Activated CD4-positive, alpha-beta memory T cell treated with anti-CD3 and anti-CD28 coated beads, Interleukin-2, amount 10 ng/mL, durations not matched to agents 7 days and 5 days (primary cell): ENCODE measurements around the gene RANBP9. TPM values are rescaled to one million over a fixed set of nuclear protein-coding genes. Genes with fewer than 3 reads are reported as not detected.

ENCODE experiments used
- CTCF ChIA-PET: fragments of 350-600 bp; sonication (Branson Sonifier 250); formaldehyde crosslinking; loops from one replicate; lab custom pipeline; 2021; ENCODE audit warnings: antibody characterized with exemption, inconsistent platforms; lab: Charles Lee
- POLR2A ChIA-PET: fragments of 350-600 bp; sonication (Branson Sonifier 250); formaldehyde crosslinking; loops from one replicate; lab custom pipeline; 2021; ENCODE audit warnings: antibody characterized with exemption; lab: Charles Lee
- DNase-seq: peaks from one replicate; pipeline ENCODE4 v3.0.0-alpha.2; 2020
- H3K27ac Mint-ChIP-seq: one replicate; pipeline ENCODE4 v1.8.0; 2021; ENCODE audit warnings: mild to moderate bottlenecking, mixed read lengths
- H3K27me3 Mint-ChIP-seq: one replicate; pipeline ENCODE4 v1.8.0; 2021; ENCODE audit warnings: mixed read lengths
- H3K36me3 Mint-ChIP-seq: one replicate; pipeline ENCODE4 v1.8.0; 2021; ENCODE audit warnings: low read depth, mixed read lengths
- H3K4me1 Mint-ChIP-seq: one replicate; pipeline ENCODE4 v1.8.0; 2021; ENCODE audit warnings: mixed read lengths
- H3K4me3 Mint-ChIP-seq: one replicate; pipeline ENCODE4 v1.8.0; 2021; ENCODE audit warnings: mild to moderate bottlenecking, mixed read lengths
- H3K9me3 Mint-ChIP-seq: one replicate; pipeline ENCODE4 v1.8.0; 2021; ENCODE audit warnings: mixed read lengths
- total RNA-seq, 2 experiments: library from RNA; stranded (reverse); gene quantifications; one replicate each; pipeline ENCODE4 v1.2.3, GENCODE V29; 2021

Gene RANBP9
- total RNA-seq, 2 experiments from 2014 or later: 66.8 to 69.1 TPM

GRCh38 chr6:13586603-13587542 lies 124.8 kb downstream of the RANBP9 start:
- Mint-ChIP-seq H3K4me3 (no peak overlapping the region), H3K36me3 (peaks cover 9% of the 10 kb centered on the region), H3K27ac (no peak overlapping the region), H3K27me3 (no peaks in the 10 kb centered on the region), H3K9me3 (no peaks in the 10 kb centered on the region), H3K4me1 (no peaks in the 10 kb centered on the region)
- no peak for DNase-seq
- CTCF ChIA-PET: interaction anchor here (1.2 to 1.5 kb wide), 2 partner anchors 11 to 38 kb away, joined by 5 to 7 read pairs; no protein-coding TSS in a partner anchor
- POLR2A ChIA-PET: no interaction called here

- ChIA-PET CTCF (no interaction called here), POLR2A (no interaction called here)
- Mint-ChIP-seq H3K36me3 (peaks cover 25% of the 10 kb centered on the region), H3K4me3 (no peak overlapping the region), H3K27ac (no peak overlapping the region), H3K27me3 (no peaks in the 10 kb centered on the region), H3K9me3 (peaks cover 5% of the 10 kb centered on the region), H3K4me1 (peaks cover 1% of the 10 kb centered on the region)
- no peak for DNase-seq
Measured at GRCh38 chr6:13581700-13582229, 129.9 kb downstream of the RANBP9 start.

- CTCF ChIA-PET: interaction anchor here (0.6 kb wide), 1 partner anchor 146 kb away, joined by 3 read pairs; no protein-coding TSS in a partner anchor
- H3K36me3 Mint-ChIP-seq: peaks cover 20% of the 10 kb centered on the region
- no peaks in the 10 kb centered on the region for H3K27me3 Mint-ChIP-seq
- H3K27ac Mint-ChIP-seq: no peak overlapping the region
- POLR2A ChIA-PET: no interaction called here
- DNase-seq: no peak
- H3K4me1 Mint-ChIP-seq: peaks cover 15% of the 10 kb centered on the region
- H3K9me3 Mint-ChIP-seq: peaks cover 5% of the 10 kb centered on the region
- H3K4me3 Mint-ChIP-seq: no peak overlapping the region
Measured at GRCh38 chr6:13579911-13580310, 131.7 kb downstream of the RANBP9 start.

- peaks cover 24% of the 10 kb centered on the region for H3K4me1 Mint-ChIP-seq
- H3K27ac Mint-ChIP-seq: no peak overlapping the region
- no peaks in the 10 kb centered on the region for H3K27me3 Mint-ChIP-seq
- no peak overlapping the region for H3K4me3 Mint-ChIP-seq
- DNase-seq: no peak
- peaks cover 5% of the 10 kb centered on the region for H3K9me3 Mint-ChIP-seq
- ChIA-PET CTCF (no interaction called here), POLR2A (interaction anchor here (1.7 kb wide), 1 partner anchor 16 kb away, joined by 4 read pairs; no protein-coding TSS in a partner anchor)
- peaks cover 20% of the 10 kb centered on the region for H3K36me3 Mint-ChIP-seq
Measured at GRCh38 chr6:13577926-13578325, 133.7 kb downstream of the RANBP9 start.

DNA sequence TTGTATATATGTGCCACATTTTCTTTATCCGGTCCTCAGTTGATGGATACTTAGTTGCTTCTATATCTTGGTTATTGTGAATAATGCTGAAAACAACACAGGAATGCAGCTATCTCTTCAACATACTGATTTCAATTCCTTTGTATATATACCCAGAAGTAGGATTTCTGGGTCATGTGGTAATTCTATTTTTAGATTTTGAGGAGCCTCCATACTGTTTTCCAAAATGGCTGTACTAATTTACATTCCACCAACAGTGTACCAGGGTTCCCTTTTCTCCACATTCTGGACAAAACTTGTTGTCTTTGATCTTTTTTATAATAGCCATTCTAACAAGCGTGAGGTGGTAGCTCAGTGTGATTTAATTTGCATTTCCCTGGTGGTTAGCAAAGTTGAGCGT lies 135.6 kb downstream of the RANBP9 start:
- peaks cover 28% of the 10 kb centered on the region for H3K4me1 Mint-ChIP-seq
- no peak overlapping the region for H3K4me3 Mint-ChIP-seq
- ChIA-PET POLR2A (interaction anchor here (1.2 to 3.9 kb wide), 5 partner anchors 8 to 247 kb away, joined by 3 to 104 read pairs (median 5); partner anchors contain the start of genes NOL7 and TBC1D7), CTCF (interaction anchor here (0.6 to 2.9 kb wide), 19 partner anchors 11 to 491 kb away, joined by 3 to 49 read pairs (median 11); partner anchors contain the start of genes MCUR1 and NOL7)
- no peak for DNase-seq
- H3K9me3 Mint-ChIP-seq: peaks cover 5% of the 10 kb centered on the region
- no peaks in the 10 kb centered on the region for H3K27me3 Mint-ChIP-seq
- no peak overlapping the region for H3K27ac Mint-ChIP-seq
- H3K36me3 Mint-ChIP-seq: peaks cover 14% of the 10 kb centered on the region

DNA sequence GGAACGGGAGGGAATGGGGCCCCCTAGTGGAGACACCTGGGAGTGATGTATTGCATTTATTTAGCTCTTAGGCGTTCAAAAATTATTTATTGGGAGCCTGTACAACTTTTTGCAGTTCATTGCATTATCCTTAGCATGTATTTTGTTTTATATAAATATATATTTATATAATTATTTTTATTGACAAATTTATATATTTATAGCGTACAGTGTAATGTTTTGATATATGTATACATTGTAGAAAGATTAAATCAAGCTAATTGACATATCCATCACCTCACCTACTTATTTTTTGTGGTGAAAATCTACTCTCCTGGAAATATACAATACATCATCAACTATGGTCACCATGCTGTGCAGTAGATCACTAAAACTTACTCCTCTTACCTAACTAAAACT lies 136.3 kb downstream of the RANBP9 start:
- peak overlapping the region; percentile 99 for H3K27ac Mint-ChIP-seq
- peaks cover 5% of the 10 kb centered on the region for H3K9me3 Mint-ChIP-seq
- H3K4me3 Mint-ChIP-seq: peak overlapping the region; percentile 97
- no peaks in the 10 kb centered on the region for H3K27me3 Mint-ChIP-seq
- H3K4me1 Mint-ChIP-seq: peaks cover 28% of the 10 kb centered on the region
- POLR2A ChIA-PET: interaction anchor here (0.6 to 3.9 kb wide), 29 partner anchors 9 to 1566 kb away, joined by 3 to 104 read pairs (median 4); partner anchors contain the start of genes GFOD1, NOL7, RANBP9 and TBC1D7
- DNase-seq: no peak
- CTCF ChIA-PET: interaction anchor here (0.6 to 2.9 kb wide), 50 partner anchors 8 to 492 kb away, joined by 3 to 49 read pairs (median 5); partner anchors contain the start of genes MCUR1, NOL7 and TBC1D7
- peaks cover 12% of the 10 kb centered on the region for H3K36me3 Mint-ChIP-seq

DNA sequence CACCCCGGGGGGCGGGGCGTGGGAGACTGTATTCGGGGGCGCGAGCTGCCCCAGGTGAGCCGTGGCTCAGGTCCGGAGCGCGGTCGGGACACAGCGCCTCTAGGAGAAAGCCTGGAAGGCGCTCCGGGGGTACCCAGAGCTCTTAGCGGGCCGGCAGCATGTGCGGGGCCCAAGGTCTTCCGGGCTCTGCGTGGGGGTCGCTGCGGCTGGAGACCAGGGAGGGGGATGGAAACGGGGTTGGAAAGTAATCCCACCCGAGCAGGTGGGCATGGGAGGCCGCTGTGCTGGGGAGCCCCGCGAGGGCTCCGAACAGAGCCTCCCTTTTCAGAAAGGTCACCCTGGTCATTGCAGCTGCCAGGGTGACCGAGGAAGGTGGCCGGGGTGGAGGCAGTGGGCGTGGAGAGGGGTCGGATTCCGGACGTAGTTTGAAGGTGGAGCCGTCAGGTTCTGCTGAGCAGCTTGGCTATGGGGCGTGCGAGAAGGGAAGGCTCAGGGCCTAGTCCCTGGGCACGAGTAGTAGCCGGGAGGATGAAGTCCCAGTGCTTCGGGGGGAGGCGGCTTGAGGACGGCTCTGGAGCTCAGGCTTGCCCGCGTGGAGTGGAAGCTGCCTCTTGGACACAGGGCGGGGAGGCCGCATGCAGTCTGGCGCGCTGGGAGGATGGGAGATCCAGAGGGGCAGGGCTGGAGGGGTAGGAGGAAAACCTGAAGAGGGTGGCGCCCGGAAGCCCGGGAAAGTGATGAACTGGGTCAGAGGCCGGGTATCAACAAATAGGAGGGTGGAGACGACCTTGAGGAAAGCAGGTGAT lies 136.9 kb downstream of the RANBP9 start, which contains the start of gene SIRT5:
Gene SIRT5, plus strand, starts transcription at position 31 of the 806 bp plus-strand sequence. CDS start 9,510 bp downstream, outside the sequence.
- Mint-ChIP-seq H3K4me1 (peaks cover 28% of the 10 kb centered on the region), H3K27ac (peak within 1 kb of the TSS; percentile 99), H3K36me3 (peaks cover 8% of the 10 kb centered on the region), H3K9me3 (peaks cover 5% of the 10 kb centered on the region), H3K27me3 (no peaks in the 10 kb centered on the region), H3K4me3 (peak within 1 kb of the TSS; percentile 97)
- POLR2A ChIA-PET: interaction anchor here (0.6 to 3.9 kb wide), 37 partner anchors 10 to 1566 kb away, joined by 3 to 104 read pairs (median 4); partner anchors contain the start of genes GFOD1, NOL7, RANBP9 and TBC1D7
- CTCF ChIA-PET: interaction anchor here (0.6 to 2.9 kb wide), 62 partner anchors 9 to 616 kb away, joined by 3 to 49 read pairs (median 4); partner anchors contain the start of genes MCUR1, NOL7, RANBP9 and TBC1D7
- peak; percentile 88 for DNase-seq

DNA sequence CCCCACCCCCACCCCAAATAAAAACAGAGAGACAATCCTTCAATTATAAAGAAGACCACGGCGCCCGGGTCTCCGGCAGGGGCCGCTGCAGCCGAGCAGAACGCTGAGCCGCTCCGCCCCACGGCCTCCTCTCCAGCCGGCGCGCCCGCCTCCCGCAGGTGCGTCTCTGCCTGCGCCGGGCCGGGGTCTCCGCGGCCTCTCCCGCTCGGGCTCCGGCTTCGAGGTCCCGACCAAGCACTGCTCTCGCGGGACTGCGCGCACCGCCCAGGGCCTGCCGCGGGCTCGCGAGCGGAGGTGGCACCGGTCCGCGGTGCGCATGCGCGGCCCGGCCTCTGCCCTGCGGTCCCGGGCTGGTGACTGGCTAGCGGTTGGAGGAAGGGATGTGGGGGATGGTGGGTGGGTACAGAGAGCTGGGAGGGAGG lies 137.5 kb downstream of the RANBP9 start:
- Mint-ChIP-seq H3K36me3 (peaks cover 8% of the 10 kb centered on the region), H3K4me1 (peaks cover 28% of the 10 kb centered on the region)
- DNase-seq: peak; percentile 92

GRCh38 chr6:13573669-13574110 lies 137.9 kb downstream of the RANBP9 start:
- peak; percentile 18 for DNase-seq
- peaks cover 6% of the 10 kb centered on the region for H3K36me3 Mint-ChIP-seq

More for the DNA sequence above, 137.5 kb downstream of the RANBP9 start:
- Mint-ChIP-seq H3K9me3 (peaks cover 5% of the 10 kb centered on the region), H3K27me3 (peaks cover 1% of the 10 kb centered on the region), H3K27ac (peak overlapping the region; percentile 99), H3K4me3 (peak overlapping the region; percentile 97)
- ChIA-PET POLR2A (interaction anchor here (0.7 to 3.9 kb wide), 26 partner anchors 10 to 1565 kb away, joined by 3 to 104 read pairs (median 5); partner anchors contain the start of genes GFOD1, NOL7, RANBP9 and TBC1D7), CTCF (interaction anchor here (0.6 to 2.9 kb wide), 47 partner anchors 8 to 616 kb away, joined by 3 to 49 read pairs (median 5); partner anchors contain the start of genes MCUR1, NOL7, RANBP9 and TBC1D7)

DNA sequence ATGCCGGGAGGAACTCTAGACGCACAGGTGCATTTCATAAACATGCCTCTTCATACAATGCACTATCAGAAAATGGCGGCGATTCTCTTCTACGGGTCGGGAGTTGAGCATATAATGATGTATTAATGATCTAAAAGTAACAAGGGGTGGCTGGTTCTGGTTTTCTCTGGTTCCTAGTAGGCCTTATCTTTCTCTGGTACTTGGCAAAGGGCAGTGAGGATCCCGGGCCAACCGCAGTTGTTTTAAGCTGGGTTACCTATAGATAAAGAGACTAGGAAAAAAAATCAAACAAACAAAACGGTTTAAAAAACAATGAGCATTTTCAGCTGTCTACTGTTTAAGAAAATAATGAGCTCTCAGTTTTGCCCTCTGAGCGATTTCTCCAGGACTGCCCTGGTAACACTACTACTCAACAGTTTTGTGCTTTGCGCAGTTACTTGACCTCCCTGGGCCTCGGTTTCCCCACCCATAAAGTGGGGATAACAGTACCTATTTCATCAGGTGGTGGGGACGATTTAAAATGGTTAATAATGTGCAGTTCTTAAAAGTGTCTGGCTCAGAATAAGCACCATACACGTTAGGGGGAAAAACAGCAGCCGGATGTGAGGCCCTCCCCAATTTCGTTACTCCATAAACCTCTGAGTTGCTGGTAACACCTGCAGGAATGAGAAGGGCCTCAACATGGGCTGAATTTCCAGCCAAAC lies 138.5 kb downstream of the RANBP9 start:
- DNase-seq: no peak
- H3K27ac Mint-ChIP-seq: peak overlapping the region; percentile 71
- peaks cover 28% of the 10 kb centered on the region for H3K4me1 Mint-ChIP-seq
- peaks cover 5% of the 10 kb centered on the region for H3K27me3 Mint-ChIP-seq
- POLR2A ChIA-PET: interaction anchor here (1.5 to 3.9 kb wide), 3 partner anchors 10 to 141 kb away, joined by 6 to 104 read pairs (median 11); partner anchors contain the start of gene NOL7
- peak overlapping the region; percentile 97 for H3K4me3 Mint-ChIP-seq
- peaks cover 5% of the 10 kb centered on the region for H3K9me3 Mint-ChIP-seq
- H3K36me3 Mint-ChIP-seq: peaks cover 5% of the 10 kb centered on the region
- CTCF ChIA-PET: interaction anchor here (1.0 to 2.9 kb wide), 6 partner anchors 13 to 241 kb away, joined by 3 to 22 read pairs (median 4); partner anchors contain the start of gene MCUR1

More at GRCh38 chr6:13573669-13574110, 137.9 kb downstream of the RANBP9 start:
- peaks cover 28% of the 10 kb centered on the region for H3K4me1 Mint-ChIP-seq
- H3K27ac Mint-ChIP-seq: peak overlapping the region; percentile 71
- peaks cover 2% of the 10 kb centered on the region for H3K27me3 Mint-ChIP-seq
- H3K4me3 Mint-ChIP-seq: peak overlapping the region; percentile 97
- ChIA-PET POLR2A (interaction anchor here (0.7 to 3.9 kb wide), 13 partner anchors 10 to 245 kb away, joined by 4 to 104 read pairs (median 6); partner anchors contain the start of genes GFOD1, NOL7, RANBP9 and TBC1D7), CTCF (interaction anchor here (1.0 to 2.9 kb wide), 17 partner anchors 13 to 494 kb away, joined by 3 to 49 read pairs (median 9); partner anchors contain the start of genes MCUR1, NOL7 and TBC1D7)
- H3K9me3 Mint-ChIP-seq: peaks cover 5% of the 10 kb centered on the region
